HG03196 (cell line): ENCODE data around the gene NTPCR.
A peak's percentile ranks its signal among the peaks of the same experiment; 100 is the strongest.
"Not testable (repeated sequence)": the region's sequence is repeated elsewhere in the genome, so short reads cannot be mapped to it uniquely, and the experiment has no call there.

ENCODE experiments used
- ATAC-seq: cut with Tn5 transposase; IDR thresholded peaks from one replicate; pipeline ENCODE4 v1.9.1; 2021; ENCODE audit not compliant: unreplicated experiment

NTPCR gene, protein sequence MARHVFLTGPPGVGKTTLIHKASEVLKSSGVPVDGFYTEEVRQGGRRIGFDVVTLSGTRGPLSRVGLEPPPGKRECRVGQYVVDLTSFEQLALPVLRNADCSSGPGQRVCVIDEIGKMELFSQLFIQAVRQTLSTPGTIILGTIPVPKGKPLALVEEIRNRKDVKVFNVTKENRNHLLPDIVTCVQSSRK

GRCh38 chr1:232950197-232951176 lies at the start of gene NTPCR:
Gene NTPCR, plus strand, starts transcription at chr1:232950611. Its CDS starts 100 bp downstream, at chr1:232950711.
- ATAC-seq, result peak; percentile 87

DNA sequence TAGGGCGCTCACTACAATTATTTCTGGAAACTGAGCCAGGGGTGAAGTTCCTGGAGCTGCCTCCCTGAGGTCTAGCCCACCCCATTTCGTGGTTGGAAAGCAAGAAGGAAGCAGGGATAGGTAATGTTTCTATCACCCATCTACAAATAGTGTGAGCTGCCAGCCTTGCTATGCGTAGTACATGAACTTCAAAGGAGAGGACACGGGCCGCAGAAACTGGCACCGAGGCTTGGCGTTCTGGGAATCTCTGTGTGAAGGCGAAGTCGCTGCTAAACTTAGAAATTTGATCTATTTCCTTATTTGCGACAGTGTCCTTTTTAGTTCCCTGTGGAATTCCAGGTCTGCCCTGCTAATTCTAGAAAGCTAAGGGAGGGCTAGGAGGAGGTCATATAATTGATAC lies 49.6 kb upstream of the NTPCR start:
- no peak for ATAC-seq

DNA sequence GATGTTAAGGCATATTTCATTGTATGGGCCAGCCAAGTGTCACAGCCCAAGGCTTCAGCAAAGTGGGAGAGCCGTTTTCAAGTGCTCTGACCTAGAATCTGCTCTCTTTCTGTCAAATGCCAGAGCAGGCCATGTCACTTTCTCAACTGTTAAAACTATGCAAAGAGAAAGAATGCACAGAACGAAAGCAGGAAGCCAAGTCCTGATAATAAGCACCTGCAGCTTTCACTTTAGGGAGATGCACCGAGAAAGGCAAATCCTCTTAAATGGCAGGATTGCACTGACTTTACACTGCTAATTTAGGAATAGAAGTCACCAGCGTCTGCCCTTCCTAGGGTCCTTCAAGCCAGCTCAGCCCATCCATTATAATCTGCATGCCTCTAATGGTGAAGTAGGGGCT lies 49.2 kb upstream of the NTPCR start:
- no peak for ATAC-seq

- ATAC-seq, result no peak
These were observed 47.5 kb upstream of the NTPCR start for GRCh38 chr1:232902774-232903350.

DNA sequence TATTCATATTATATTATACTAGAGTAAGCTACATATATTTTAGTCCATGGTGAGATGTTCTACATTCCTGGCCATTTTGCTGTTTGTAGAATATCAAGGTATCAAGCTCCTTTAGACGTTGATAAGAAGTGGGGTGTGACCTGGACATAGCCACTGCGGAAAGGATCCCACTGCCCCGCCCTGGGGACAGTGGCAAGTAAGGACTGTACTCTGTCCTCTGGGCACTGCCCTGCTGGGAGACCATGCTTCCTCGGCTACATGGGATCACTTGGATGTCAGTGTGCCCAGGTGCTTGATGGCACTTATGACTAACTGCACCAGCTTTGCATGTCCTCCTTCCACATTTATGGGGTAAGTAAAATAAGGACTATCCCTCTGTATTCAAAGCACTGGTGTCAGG lies 46.3 kb upstream of the NTPCR start:
- ATAC-seq, result no peak

DNA sequence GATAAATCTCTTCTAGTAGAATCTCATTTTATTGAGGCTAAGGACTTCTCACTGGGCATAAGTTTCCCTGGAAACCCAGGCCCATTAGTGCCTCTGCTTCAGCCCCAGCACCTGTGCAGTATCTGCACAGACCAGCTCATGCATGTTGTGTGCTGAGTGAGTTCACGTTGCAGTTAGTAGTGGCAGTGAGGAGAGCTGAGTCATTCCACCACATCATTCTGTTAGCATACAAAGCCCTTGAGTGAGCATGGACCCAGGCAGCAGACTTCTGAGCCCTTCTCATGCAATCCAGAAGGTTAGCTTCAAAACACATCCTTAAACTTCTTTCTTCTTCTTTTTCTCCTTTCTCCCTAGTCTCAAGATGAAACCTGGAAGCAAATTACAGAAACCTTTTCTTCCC lies 45.8 kb upstream of the NTPCR start:
- no peak for ATAC-seq

- ATAC-seq, result no peak
These were observed 44.9 kb upstream of the NTPCR start for GRCh38 chr1:232905331-232906034.

- ATAC-seq, result no peak
These were observed 44.0 kb upstream of the NTPCR start for GRCh38 chr1:232906441-232906840.

- no peak for ATAC-seq
These were observed 41.6 kb upstream of the NTPCR start for GRCh38 chr1:232908831-232909230.

- ATAC-seq, result no peak
These were observed 40.7 kb upstream of the NTPCR start for GRCh38 chr1:232909752-232910151.

GRCh38 chr1:232911027-232911599 lies 39.3 kb upstream of the NTPCR start:
- no peak for ATAC-seq

- no peak for ATAC-seq
These were observed 37.4 kb upstream of the NTPCR start for GRCh38 chr1:232912845-232913580.

GRCh38 chr1:232914271-232914670 lies 36.1 kb upstream of the NTPCR start:
- ATAC-seq, result not testable (repeated sequence)

- no peak for ATAC-seq
These were observed 35.2 kb upstream of the NTPCR start for GRCh38 chr1:232915212-232915611.

- ATAC-seq, result no peak
These were observed 33.4 kb upstream of the NTPCR start for GRCh38 chr1:232917053-232917452.

- ATAC-seq, result no peak
These were observed 29.0 kb upstream of the NTPCR start for GRCh38 chr1:232921381-232921780.

GRCh38 chr1:232922485-232922884 lies 27.9 kb upstream of the NTPCR start:
- ATAC-seq, result no peak

DNA sequence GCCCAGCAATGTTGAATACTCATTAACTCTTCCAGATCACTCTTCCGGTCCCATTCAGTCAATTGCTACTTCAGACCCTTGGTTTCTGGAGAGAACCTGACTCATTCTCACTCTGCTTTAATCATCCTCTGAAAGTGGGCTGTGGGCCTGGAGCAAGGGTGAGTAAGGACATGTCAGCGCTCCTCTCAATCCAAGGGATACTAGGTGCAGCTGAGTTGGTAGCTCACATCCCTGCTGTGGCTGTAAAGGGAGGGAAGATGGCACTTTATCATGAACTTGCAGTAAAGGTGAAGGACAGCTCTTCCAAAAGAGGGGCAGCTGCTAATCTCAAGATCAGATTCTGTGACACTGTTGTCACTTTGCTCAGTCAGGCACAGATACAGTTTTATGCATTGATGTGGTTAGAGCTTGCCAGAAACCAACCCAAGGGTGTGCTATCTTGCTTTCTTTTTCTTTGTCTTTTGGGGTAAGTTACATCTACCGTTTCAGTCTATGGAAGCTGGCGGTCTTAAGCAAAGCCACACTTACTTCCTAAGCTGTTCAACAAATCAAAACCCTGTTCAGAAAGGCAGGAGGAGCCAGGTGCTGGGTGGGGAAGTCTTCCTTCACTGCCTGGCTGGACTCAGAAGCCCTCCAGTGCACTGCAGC lies 26.5 kb upstream of the NTPCR start:
- peak; percentile 56 for ATAC-seq

DNA sequence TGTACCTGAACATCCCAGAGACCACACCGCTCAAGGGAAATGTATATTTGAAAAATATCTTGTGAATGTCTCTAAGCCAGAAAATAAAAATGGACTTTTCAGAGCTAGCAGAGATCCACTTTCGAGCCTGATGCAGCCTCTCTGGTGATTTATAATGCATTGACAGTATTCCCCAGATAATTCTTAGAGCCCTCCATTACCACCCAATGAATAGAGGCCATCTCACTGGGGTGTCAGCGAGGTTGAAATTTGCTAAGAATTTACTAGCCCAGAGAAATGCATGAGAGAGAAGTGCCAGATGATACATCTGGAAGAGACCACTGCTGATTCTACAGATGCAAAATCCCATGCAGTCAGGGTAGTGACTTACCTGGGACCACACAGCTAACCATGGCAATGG lies 25.5 kb upstream of the NTPCR start:
- no peak for ATAC-seq
